Eye (tissue), 1 donor: Measurements from ENCODE around the gene SLC29A3.
"Not testable (repeated sequence)": the region's sequence is repeated elsewhere in the genome, so short reads cannot be mapped to it uniquely, and the experiment has no call there.

Source experiments
- DNase-seq: peaks from one replicate; pipeline ENCODE4 v3.0.0-alpha.2; 2015

SLC29A3 gene

DNA sequence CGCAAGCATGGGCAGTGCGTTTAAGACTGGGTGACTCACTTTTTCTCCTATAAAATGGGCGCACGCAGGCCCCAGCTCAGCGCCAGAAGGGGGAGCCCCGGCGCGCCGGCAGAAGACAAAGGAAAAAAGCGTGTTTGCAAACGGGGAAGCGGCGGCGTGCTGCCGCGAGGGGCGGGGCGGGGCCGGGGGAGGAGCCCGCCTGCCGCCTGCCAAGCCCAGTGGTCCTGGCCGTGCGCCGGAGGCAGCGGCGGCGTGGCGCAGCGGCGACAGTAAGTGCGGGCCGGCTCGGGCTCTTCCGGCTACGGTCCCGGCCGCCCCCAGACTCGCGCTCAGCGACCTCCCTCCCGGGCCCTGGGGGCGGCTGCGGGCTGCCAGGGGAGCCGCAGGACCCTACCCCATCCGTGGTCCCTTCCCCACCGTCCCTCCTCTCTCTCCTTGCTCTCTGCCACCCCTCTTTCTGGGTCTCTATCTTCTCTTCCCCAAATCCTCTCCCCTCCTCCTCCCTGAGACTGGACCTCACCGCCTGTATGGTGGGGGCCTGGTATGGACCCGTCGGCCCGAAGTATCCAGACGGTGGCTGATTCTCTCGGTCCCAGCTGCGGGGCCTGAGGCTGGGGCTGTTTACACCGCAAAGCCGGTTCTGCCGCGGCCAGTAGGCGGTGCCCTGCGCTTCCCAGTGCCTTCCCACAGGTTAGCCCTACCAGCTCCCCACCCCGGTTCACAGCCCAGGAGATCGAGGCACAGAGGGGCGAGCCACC, at the start of gene SLC29A3:
Gene SLC29A3, plus strand, starts transcription at position 218 of the 758 bp plus-strand sequence. Its CDS starts 51 bp downstream, at position 269.
- peak; percentile 92 for DNase-seq

DNA sequence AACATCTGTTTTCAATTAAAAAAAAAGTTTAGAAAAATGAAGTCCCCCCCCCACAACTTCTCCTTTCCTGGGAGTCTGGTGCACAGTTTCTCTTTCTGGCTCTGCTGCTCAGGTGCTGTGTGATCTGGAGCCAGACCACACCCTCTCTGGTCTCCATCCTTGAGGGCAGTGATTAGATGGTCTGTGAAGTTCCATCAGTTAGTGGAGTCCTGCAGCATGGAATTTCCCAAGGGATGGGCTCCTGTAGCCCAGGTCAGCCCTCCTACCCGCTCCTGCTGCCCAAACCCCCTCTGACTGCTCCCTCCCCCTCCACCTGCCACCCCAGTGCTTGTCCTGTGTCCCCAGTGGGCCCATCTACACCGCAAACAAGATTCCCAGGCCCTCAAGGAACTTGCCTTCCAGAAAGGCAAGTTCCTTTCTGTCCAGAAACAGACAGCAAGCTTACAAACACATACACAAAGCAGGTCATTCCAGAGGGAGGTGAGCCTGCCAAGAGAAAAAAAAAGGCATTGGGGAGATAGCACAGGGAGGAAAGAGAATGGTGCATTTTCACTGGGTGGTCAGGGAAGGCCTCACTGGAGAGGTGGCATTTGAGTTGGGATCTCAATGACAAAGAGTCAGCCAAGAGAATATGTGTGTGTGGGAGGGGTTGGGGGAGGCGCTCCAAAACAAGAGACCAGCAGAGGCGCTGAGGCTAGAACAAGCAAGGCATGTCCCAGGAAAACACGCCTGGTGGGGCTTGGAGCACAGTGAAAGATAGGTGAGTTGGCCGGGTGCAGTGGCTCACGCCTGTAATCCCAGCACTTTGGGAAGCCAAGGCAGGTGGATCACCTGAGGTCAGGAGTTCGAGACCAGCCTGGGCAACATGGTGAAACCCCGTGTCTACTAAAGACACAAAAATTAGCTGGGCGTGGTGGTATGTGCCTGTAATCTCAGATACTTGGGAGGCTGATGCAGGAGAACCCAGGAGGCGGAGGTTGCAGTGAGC, 49.5 kb upstream of the SLC29A3 start:
- DNase-seq: no peak

DNA sequence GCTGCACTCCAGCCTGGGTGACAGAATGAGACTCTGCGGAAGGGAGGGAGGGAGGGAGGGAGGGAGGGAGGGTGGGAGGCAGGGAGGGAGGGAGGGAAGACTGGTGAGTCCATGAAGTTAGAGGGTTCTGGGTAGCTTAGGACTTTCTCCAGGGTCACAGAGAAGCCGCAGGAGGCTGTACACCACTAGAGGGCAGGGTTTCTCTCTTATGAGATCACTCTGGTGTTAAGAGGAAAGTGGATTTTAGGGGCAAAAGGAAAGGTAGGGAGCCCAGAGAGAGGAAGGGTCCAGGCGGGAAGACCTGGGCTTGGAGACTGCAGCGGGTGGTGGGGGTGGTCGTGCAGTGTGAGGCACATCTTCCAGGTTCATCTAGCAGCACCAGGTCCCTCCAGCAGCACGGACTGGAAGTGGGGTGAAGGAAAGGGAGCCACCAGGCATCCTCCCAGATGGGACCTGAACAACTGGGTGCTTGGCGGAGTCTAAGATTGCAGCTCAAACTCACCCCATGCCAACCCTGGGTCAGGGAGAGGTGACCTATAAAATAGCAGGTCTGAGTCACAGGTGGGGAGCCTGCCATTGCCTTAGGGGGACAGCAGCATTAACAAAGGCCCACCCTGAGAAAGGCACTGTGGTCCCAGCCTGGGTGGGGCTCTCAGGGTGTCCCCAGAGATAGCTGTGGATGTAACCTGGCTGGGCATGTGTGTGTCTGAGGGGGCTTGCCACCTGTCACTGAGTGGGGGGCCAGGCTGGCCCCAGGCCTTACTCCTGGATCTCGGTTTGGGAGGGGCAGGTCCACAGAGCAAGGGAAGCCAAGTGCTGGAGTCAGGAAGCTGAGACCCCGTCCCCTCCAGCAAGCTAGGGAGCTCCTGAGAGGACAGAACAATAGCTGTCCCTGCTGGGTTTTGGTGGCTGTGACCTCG, 48.5 kb upstream of the SLC29A3 start:
- DNase-seq: peak; percentile 90

DNA sequence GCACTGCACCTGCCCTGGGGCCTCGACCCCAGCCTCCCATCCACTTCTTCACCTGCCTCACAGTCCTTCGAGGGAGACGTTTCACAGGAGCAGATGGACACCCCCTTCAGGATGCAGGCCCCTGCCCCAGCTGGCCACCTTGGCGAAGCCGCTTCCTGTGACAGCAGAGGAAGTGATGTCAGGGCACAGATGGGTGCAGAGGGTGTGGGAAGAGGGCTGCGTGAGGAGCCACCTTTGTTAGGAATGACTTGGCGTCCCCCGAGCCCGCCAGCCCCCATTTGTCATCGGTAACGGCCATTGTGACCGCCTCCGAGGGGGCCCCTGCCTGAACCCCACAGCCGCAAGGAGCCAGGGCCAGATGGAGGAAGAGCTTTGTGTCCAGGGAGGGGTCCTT, 47.4 kb upstream of the SLC29A3 start:
- DNase-seq: no peak

DNA sequence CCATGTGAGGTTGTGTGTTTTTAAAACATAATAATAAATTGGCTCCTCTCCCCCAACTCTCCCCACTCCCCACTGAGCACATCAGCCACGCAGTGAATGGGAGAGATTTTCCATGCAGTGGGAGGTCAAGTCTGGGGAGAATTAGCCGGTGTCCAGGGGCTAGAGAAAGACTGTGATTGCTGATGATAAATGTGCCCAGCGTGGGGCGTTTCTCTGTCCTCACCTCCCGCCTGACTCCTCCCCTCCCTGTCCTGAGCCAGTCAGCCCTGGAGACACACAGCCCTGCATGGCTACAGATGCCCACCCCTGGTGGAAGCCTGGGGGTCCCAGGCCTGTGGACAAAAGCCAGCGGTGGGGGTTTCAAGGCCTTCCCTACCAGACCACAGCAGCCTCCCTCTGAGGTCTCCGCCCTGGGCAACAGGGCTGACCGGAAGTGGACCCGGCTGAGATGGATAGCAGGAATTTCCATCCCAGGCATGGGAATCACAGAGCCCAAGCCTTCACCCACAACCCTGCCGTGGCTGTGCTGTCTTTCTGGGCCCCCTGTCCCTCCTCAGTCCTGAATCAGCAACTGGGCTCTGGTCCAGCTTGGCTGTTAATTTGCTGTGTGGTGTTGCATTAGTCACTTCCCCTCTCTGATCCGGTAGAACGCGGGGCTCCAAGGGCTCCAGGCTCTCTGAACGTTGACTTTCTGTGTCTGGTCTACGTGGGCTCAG, 46.8 kb upstream of the SLC29A3 start:
- DNase-seq: no peak

DNA sequence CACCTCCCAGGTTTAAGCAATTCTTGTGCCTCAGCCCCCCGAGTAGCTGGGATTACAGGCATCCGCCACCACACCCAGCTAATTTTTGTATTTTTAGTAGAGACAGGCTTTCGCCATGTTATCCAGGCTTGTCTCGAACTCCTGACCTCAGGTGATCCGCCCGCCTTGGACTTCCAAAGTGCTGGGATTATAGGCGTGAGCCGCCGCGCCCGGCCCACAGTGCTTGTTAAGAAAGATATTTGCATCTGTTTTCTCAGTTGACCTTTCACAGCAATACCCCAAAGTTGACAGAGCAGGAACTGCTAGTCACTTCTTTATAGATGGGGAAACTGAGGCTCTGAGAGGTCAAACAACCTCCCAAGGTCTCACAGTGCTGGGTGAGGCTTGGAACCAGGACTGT, 46.1 kb upstream of the SLC29A3 start:
- not testable (repeated sequence) for DNase-seq

DNA sequence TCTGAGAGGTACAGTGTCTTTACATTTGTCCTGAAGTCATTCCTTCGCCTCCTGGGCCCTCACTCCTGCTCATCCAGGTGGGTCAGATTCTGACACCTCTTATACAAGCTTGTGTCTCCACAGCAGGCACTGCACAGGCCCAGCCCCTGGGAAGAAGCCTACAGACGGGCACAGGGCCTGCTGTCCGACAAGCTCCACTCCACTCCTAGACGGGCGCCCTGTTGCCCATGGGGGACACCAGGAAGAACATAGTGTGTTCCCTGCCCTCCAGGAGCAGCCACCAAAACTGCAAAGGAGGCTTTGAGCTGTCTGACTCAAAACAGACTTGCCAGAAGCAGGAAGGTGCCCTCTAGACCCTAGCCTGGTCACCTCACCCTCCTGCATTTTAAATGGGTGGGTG, 45.6 kb upstream of the SLC29A3 start:
- DNase-seq: no peak

DNA sequence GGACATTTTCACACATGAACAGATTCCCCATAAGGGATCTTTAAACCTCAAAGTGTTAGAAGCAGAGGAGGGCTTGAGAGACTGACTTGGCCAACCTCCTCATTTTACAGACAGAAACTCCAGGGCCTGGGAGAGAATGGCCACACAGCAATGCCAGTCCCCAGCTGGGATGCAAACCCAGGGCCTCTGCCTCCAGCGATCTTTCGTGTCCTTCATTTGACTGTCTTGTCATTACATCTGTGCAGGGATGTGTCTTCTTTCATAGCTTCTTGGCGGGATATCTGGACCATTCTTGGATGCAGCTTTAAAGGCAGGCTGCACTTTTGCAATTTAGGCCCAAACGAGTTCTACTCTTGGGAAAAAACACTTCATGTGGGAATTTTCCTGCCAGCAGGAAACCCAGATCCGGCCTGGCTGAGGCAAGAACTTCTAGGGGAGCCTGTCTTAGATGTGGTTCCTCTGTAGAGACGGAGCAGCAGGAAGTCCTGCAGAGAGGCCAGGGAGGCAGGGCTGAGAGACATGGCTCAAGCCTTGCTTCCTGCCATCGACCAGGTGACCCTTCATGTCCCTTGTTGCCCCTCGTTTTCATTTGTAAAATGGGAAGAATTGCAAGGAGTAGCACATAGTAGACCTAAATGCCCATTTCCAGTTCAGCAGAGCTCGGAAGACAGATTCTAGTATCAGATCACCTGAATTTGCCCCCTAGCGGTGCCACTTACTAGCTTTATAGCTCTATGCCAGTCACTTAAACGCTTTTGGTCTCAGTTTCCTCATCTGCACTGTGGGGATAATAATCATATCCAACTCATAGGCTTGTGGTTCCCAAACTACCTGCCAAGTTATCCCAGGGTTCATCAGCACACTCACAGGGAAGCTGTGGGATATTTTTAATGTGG, 43.9 kb upstream of the SLC29A3 start:
- DNase-seq: no peak

DNA sequence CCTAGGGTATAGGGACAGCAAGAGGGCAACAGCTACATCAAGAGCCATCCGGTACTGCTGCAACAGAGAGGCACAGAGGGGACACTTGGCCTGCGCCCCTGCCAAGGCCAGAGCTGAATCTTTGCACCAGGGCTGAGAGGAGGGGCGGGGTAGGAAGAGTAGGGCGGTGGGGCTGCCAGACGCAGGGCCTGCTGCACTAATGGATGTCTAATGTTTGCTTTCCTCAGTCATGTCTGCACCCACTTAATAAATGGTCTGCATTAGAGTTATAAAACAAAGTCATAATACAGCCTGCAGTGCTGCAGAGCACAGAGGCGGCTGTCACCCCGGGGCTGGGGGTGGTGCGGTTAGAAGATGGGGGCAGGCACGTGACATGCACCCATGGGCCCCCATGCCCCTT, 42.2 kb upstream of the SLC29A3 start:
- DNase-seq: no peak

DNA sequence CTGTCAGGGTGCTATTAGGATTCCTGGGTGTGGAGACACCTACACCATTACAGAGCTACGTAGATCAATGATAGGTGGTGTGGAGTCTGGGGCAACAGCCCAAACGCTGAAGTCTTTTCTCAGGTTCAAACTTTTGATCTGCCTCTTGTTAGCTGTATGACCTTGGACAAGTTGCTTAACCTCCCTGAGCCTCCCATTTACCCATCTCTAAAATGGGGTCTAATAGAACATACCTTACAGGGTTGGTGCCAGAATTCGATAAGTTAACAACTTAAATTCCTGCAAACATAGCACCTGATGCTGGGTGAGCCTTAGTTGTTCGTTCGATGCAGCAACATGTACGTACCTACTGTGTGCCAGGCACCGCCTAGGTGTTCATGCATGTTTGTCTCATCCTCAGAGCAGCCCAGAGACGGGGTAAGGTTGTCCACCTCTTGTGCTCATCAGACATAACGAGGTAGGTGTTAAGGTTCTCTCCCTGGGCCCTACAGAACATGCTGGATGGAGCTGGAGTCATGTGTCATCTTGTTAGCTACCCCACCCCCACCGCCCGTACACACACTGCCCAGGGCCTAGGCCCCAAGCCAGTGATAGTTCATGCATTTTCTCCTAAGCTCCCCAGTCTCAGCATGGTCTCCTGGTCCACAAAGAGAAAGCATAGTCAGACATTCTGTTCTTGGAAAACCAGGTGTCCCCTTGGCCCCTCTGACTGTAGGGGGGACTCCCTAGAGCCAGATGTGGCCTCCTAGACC, 41.0 kb upstream of the SLC29A3 start:
- no peak for DNase-seq

DNA sequence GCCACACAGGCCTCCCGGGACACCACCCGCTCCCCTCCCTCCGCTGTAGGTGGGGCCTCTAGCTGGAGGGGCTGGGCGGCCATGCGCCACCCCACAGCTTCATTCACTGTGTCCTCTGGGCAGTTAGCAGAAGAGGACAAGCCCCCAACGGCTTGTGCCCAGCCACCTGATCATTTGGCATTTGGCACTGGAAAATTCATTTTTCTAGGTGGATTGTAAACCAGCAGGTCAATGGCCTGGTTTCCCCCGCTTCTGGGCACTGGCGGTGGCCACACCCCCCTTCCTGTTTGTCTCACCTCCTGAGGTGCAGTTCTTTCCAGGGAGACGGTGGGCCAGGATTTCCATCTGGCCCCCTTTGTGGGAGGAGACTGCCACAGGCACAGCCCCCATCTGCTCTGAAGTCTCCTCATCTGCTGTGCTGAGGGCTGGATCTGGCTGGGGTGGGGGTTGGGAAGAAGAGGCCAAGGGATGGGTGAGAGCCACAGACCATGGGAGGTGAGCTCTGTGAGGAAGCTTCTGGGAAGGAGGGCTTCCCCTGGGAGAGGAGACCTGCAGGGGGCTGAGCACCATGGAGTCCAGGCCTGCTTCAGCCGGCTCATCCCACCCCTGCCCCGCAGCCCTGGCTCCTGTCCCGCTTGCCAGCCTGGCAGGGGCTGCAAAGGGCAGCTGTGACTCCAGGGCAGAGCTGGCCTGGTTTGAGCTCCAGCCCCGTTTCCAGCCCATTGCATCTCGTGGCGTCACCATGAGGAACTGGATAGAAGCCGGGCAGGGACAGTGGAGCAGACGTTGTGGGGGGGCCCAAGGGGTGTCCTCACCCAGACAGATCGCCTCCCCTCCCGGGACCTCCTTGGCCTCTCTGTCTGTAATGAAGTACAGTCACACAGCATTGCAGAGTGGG, 40.1 kb upstream of the SLC29A3 start:
- DNase-seq: no peak

DNA sequence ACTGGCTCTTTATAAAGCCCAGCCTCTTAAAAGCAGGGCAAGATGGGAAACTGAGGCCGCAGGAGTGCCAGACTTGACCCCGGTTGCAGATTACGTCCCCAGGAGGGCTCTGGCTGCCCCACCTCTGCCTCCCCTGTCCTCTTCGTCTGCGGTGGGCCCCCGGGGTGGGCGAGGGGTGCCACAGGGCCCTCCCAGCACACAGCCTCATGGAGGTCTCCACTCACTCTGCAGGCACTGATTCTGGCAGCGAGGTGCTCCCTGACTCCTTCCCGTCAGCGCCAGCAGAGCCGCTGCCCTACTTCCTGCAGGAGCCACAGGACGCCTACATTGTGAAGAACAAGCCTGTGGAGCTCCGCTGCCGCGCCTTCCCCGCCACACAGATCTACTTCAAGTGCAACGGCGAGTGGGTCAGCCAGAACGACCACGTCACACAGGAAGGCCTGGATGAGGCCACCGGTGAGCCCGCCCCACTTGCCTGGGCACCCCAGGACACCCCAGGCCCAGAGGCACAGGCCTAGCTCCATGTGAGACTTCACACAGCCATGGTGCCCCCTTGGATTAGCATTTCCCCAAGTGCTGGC, 39.4 kb upstream of the SLC29A3 start:
- DNase-seq: no peak

DNA sequence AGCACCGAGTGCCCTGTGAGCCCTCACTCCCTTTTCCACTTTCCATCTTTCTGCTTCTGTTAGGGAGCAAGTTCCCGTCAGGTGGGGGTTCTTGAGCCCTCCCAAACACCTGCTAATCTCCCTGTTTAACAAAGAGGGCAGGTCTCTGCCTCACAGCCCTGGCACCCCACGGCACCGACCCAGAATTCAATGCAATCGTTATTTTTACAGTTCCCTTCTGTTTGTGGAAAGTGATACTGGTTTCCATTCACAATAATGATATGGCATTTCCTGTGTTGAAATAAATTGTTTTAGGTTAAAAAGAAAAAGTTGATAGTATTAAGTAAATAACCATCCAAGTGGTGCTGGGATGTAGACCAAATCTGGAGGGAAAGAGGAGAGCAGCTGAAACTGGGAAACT, 38.8 kb upstream of the SLC29A3 start:
- no peak for DNase-seq

DNA sequence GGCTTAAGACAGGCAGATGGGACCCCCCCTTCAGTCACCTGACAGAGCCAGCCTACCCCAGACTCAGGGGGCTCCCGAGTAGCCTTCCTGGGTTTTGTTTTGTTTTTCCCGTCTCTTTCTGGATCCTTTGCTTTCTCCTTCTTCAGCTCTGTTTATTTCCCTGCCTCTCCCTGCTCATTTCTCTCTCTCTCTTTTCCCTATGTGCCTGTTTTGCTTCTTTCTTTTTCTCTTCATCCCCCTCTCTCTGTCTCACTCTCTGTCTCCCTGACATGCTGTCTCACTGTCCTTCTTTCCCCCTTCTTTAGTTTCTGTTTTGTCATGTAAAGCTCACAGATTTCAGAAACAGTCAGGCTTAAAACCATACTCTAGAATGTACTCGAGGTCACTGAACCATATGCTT, 38.2 kb upstream of the SLC29A3 start:
- DNase-seq: no peak

DNA sequence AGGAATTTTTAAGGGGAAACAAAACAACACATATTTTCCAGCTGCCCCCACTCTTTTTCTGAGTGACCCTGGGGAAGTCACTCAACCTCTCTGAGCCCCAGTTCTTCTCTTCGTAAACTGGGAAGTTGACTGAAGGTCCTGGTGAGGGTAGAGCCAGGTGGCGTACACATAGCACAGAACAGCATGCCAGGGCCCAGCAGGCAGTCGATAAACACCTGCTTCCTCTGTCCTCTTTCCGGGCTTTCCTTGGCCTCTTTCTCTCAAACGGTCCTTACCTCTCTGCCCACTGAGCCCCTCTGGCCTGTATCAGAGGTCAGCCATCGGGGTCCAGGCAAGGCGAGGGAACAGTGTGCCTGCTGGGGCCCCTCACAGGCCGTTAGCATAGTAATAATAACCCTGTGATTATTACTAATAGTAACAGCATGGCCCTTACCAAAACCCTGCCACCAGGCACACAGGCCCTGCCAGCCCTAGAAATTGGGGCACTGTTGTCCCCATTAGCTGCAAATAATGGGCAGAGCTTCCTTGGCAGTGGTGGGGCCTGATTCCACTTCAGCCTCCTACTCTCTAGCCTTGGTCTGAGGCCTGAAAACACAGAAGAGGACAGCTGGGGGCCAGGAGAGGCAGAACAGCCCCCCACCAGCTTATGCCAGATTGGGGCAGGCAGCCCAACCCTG, 37.3 kb upstream of the SLC29A3 start:
- no peak for DNase-seq

DNA sequence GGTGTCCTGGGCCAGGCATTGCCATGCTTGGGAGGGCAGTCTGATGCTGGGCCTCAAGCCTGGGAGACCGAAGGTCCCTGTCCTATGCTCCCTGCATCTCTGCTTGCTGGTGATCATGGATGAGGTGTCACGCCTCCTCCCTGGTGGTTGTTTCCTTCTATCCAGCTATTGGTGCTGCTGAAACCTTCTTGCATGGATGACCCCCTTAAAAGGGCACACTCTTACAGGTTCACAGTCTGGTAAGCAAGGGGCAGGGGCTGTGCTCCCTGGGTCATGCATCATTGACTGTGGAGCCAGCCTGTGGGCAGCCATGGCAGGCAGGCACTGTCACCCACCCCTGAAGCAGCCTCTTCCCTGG, 36.8 kb upstream of the SLC29A3 start:
- DNase-seq: no peak

DNA sequence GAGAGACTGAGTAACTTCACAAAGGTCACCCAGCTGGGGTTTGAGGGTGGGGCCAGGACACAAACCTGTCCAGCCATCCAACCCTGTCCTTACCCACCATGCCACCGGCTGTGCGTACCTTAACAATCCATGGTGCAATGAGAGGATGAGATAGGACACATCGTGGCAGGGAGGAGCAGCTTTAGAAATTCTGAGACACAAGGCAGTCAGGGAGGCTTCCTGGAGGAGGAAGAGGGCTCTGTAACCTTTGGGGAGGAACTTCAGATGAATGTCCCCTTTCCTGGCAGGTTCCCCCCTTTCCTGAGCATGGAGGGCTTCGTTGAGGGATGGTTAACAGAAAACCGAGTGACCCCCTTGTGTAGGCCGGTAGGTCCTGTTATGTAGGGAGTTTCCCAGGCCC, 35.6 kb upstream of the SLC29A3 start:
- DNase-seq: no peak

DNA sequence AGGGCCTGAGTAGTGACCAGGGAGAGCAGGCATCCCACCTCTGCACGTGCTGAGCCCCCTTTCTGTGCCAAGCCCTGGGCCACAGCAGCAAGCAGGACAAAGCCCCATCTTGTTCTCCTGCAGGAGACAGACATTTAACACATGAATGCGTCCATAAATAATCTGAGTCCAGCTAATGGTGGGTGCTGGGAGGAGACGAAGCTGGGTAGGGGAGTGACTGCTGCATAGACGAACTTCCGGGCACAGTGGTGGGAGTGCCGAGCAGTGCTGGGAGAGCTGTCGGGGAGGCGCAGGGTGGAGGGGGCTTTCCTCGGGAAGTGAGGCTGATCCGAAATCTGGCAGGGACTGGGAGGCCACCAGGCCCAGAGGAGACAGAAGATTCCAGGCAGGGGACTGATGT, 35.2 kb upstream of the SLC29A3 start:
- no peak for DNase-seq
